ENCODE results near the gene RTL9. TPM values are rescaled to one million over a fixed set of nuclear protein-coding genes. Genes with fewer than 3 reads are reported as not detected.

RTL9 gene
- total and polyA plus RNA-seq, 9 of the 15 experiments (the other 6 are each of a cell fraction or from before 2014, with no cell fraction given): 0.04 to 0.35 (median 0.13) TPM; not detected in 1

- TF ChIP-seq PCBP1 (IDR thresholded peaks at IDR 0.05; ENCODE audit: low read depth, low read length, poor library complexity, severe bottlenecking) (no peak), SIN3A (IDR thresholded peaks at IDR 0.05; ENCODE audit: borderline replicate concordance in 2 of 2, control insufficient read depth in 1 of 2, low read depth in 2 of 2, low read length in 2 of 2) (peak in 1 of 2 experiments; percentile 53; a peak in 1 of 4 replicates), BRD9 (IDR thresholded peaks at IDR 0.05; ENCODE audit: low read depth, partially characterized antibody) (no peak), ID3 (CRISPR knock-in tag; IDR thresholded peaks at IDR 0.05) (no peak), ID3 (tag; IDR thresholded peaks at IDR 0.05) (0 out of 2 replicates have a peak, but pooled peaks have one; percentile 5), POLR2H (tag; IDR thresholded peaks at IDR 0.05; ENCODE audit: low read depth) (peak; percentile 33; the same call in 1 of the 2 replicates), CHD1 (IDR thresholded peaks at IDR 0.05; ENCODE audit: low read length) (no peak), ZBTB7A (IDR thresholded peaks at IDR 0.05; ENCODE audit: borderline replicate concordance, control insufficient read depth, low read depth, low read length) (0 out of 2 replicates have a peak, but pooled peaks have one; percentile 33), ZC3H8 (IDR thresholded peaks at IDR 0.05) (no peak), NUFIP1 (IDR thresholded peaks at IDR 0.05; ENCODE audit: partially characterized antibody) (no peak), KAT8 (IDR thresholded peaks at IDR 0.05; ENCODE audit: low read depth) (no peak), BRD4 (IDR thresholded peaks at IDR 0.05) (0 out of 2 replicates have a peak, but pooled peaks have one; percentile 69), POLR3G (IDR thresholded peaks at IDR 0.05; ENCODE audit: extremely low read depth, insufficient read length, insufficient replicate concordance) (no peak), NRF1 (conservative IDR thresholded peaks at IDR 0.05 in 1 of 2, IDR thresholded peaks at IDR 0.05 in 1 of 2) (peak; percentile 29 to 58), FOXA3 (CRISPR knock-in tag; conservative IDR thresholded peaks at IDR 0.05 in 1 of 2, IDR thresholded peaks at IDR 0.05 in 1 of 2) (no peak), POLR2AphosphoS2 (IDR thresholded peaks at IDR 0.05; ENCODE audit: low read length) (no peak), ZBTB11 (CRISPR knock-in tag; IDR thresholded peaks at IDR 0.05) (peak in 1 of 3 experiments; percentile 86; a peak in 2 of 6 replicates), ZNF197 (CRISPR knock-in tag; IDR thresholded peaks at IDR 0.05; ENCODE audit: low read depth) (peak; percentile 93), PCBP2 (IDR thresholded peaks at IDR 0.05; ENCODE audit: low read depth, low read length, poor library complexity, severe bottlenecking) (no peak), TCF7L2 (IDR thresholded peaks at IDR 0.05; ENCODE audit: low read depth, low read length) (peak; percentile 29; the same call in 1 of the 2 replicates)
- TF ChIP-seq, protein P1, sequence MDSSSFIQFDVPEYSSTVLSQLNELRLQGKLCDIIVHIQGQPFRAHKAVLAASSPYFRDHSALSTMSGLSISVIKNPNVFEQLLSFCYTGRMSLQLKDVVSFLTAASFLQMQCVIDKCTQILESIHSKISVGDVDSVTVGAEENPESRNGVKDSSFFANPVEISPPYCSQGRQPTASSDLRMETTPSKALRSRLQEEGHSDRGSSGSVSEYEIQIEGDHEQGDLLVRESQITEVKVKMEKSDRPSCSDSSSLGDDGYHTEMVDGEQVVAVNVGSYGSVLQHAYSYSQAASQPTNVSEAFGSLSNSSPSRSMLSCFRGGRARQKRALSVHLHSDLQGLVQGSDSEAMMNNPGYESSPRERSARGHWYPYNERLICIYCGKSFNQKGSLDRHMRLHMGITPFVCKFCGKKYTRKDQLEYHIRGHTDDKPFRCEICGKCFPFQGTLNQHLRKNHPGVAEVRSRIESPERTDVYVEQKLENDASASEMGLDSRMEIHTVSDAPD (CRISPR knock-in tag; IDR thresholded peaks at IDR 0.05): no peak
These were observed 40.6 kb upstream of the RTL9 start, which contains the start of gene AMMECR1 (continued) for GRCh38 chrX:110317820-110318663.

Data from K562 (cell line).